22Rv1 (cell line): Measurements from ENCODE around the gene NIPA2.

ENCODE experiments used
- CTCF ChIP-seq: fragments of 450-650 bp; IDR thresholded peaks from 2 replicates; pipeline ENCODE4 v1.5.1; 2017; ENCODE audit warnings: mild to moderate bottlenecking
- ZFX ChIP-seq: fragments of 450-650 bp; IDR thresholded peaks from 2 replicates; pipeline ENCODE4 v1.6.1; 2017; ENCODE audit warnings: antibody characterized with exemption, borderline replicate concordance

DNA sequence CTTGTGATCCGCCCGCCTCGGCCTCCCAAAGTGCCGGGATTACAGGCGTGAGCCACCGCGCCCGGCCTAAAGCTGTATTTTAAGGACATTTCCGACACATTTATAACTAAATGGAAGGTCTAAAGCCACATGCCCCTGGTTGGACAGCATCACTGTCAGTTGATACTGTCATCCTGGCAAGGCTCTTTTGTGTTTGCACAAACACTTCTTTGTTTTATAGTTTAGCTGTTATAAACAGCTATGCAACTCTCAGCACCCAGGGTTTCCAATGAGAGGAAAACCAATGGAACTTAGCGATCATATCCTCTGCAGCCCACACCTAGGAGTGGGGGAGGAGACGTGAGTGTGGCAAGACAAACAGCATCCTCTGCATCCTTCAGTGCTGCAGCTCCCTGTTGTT, 32.3 kb upstream of the NIPA2 start:
- no peak for TF ChIP-seq CTCF
- no peak for TF ChIP-seq ZFX
